Measurements from ENCODE around the gene SEPTIN8.

The SEPTIN8 gene

DNA sequence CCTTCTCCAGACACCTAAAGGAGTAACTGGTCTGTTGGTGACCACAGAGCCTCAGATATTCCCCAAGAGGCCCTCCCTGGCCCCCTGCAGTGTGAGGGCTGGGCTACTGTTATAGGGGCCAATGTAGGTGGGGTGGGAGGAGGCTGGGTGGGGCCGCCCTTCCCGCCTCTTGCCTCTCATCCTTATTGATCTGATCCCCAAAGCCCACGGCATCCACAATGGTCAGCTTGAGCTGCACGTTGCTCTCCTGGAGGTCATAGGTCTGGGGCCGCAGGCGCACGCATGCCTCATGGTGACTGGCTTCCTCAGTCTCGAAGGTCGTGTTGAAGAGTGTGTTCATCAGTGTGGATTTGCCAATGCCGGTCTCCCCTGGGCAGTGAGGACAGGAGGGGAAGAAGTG is 13.0 kb downstream of the SEPTIN8 start:
- no peak for DNase-seq

DNA sequence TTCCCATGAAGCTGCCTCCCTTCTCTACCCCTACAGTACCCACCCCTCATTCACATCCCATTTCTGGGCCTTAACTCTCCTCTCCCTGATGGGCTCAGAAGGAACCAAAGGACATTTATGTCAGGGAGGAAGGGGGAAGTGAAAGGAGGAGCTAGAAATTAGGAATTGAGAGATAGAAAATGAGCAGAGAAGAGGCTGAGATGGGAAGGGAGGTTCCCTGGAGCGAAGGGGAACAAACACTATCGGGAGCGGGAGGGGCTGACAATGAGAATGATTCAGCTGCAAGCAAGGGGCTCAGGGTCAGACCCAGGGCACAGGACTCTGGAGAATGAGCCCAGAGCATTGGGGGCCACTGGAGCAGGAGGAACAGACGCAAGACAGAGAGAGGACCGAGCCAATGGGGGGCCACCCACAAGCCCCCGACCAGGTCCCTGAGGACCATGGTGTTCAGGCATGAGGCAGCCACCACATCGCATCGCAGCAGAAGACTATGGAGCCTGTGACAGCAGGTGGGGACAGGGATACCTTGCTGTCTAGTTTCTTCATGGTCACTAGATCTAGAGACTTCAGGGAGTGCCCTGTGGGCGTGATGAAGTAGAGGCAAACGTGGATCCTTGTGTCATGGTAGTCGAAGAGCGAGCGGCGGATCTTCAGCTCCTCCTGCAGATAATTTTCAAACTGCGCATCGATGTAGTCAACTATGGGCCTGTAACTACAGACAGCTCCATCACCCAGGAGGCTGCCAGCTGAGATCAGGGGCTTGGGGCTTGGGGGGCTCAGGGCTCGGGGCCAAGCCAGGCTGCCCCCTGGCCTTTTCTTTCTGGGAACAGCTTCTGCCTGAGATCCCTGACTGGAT is 13.6 kb downstream of the SEPTIN8 start:
- no peak for DNase-seq

DNA sequence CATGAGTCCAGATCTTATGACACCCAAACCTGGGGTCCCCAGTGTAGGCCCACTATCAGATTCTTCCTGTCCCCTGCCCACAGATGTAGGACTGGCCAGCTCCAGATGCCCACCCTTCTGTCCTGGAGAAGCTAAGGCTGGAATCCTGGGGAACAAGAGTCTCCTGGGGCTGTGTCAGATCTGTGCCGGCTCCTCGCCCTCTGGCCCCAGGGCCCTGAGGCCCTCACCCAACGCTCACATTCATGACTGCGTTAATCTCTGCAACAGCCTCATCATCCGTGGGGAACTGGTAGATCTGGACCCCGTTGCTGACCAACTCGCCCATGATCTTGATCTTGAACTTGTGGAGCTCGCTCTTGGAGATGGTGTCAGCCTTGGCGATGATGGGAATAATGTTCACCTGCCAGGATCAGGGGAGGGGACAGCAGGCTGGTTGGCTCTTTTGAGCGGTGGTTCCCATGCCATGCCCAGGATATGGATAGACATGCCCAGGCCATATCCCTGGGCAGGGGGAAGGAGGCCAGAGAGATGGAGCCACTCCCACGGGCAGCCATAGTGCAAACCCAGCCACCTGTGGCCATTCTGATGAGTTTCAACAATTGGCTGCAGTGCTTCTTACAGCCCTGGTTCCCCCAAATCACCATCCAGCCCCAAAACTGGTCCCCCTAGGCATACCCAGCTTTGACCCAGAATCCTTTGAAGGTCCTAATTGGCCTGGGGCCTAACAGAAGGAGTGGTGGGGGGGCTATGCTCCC is 14.6 kb downstream of the SEPTIN8 start:
- DNase-seq, result no peak

DNA sequence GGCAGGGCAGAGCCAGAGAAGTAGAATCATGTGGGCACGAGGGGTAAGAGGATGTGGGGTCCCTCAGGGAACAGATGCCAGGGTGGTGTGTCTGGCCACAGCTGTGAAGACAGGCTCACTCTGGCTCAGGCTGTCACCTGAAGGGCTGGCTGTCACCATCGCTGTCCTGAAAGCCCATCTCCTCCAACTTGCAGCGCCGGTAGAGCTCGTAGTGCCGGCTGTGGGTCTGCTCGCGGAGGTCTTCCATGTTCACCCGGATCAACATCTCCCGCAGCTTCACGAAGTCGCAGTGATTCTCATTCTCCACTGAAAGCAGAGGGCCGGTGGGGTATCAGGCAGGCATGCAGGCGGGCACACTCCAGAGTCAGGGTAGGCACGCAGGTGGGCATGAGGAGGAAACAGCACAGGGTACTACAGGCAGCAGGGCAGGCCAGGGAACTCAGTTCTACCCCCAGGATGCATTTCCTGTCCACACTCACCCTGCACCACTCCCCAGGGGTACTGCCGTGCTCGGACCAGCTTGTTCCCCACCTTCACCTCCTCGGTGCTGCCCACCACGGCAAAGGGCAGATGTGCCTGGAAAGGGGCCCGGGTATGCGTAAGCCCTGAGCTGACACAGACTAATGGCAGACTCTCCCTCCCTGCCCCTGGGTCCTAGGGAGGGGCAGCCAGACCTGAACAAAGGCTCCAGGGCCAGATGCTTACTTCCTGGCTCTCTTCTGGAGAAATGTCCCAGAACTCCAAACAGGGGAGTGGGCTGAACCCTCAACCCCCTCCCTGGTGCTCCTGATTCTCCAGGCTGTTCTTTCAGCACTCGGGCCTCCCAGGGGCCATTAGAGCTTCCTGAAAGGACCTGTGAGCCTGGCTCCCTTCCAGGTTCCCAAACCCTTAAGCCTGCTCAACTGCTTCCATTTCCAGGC is 15.5 kb downstream of the SEPTIN8 start:
- DNase-seq, result peak; percentile 61

DNA sequence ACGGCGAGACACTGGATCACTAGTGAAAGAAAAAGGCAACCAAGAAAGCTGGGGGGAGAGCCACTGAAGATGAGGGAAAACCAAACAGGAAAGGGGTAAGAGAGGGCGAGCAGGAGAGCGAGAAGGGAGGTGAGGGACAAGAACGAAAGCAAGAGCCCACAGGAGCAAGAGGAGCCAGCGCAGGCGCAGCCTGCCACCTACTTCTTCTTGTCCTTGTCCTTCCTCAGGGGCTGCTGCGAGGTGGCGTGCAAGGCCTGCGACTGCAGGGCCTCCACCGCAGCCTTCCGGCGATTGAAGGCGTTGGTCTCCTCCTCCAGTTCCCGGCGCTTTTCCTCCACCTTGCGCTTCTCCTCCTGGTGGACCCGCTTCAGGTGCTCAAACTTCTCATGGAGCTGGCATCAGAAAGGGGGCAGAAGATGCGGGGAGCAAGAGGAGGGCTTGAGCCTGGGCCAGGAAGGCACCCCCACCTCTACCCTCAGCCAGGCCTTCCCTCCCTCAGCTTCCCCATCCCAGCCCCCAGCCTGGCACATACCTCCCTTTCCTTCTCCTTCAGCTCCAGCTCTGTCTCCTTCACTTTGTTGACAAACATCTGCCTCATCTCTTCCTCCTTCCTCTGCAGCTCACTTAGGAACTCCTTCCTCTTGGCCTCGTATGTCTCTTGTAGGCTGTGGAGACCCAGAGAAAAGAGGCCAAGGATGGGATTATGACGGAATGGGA is 16.3 kb downstream of the SEPTIN8 start:
- peak; percentile 2 for DNase-seq

DNA sequence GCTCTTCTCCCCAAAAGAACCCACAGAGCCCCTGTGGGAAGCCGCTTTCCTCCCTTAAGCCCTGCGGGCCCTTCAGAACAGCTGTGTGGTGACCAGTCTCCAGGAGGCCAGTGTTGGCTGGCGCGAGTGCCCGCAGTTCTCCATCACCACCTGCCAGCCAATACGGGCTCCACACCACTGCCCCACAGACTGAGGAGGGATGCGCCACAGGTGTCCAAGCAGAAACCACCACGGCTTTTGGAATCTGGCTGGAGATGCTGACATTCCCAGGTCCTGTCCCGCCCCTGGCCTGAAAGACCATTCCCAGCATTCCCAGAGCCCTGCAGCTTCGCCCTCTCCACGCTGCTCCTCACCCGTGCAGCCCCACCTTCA is 17.0 kb downstream of the SEPTIN8 start:
- DNase-seq, result peak; percentile 52

DNA sequence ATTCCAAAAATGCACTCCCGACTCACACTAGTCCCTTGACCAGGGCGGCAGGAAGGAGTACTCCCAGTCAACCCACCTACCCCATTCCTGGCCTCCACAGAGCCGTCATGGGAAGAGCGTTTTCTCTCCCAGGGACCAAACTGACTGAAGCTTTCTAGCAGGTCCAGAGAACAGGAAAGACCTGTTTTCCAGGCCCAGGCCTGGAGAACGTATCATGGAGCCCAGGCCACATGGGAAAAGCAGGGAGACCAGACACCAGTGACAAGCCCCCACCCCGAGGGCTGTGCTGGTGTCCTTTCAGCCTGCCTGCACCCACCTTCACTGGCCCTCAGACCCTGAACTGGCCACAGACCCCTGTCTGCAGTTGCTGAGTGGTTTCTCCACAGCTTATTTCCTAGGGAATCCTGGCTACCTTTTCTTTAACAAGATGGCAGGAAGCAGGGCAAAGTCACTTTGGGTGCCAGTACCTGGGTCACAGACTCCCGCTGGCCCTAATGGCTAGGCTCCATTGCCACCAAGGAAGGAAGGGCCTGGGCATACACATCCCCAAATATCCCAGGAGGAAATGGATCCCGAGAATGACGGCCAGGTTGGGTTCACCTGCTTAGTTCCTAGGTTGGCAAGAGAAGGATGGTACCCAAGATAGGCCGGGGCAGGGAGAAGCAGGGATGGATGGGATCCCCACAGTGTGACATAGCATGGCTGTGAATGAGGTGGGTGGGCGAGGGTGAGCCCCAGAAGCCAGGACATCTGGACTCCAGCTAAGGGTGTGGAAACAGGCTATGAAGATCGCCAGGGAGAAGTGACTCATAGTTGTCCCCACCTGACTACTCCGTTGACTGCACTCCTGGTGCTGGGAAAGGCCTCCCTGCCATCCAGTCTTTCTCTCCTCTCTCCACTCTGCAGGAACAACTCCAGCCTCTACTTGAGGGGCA is 17.7 kb downstream of the SEPTIN8 start:
- DNase-seq, result peak; percentile 58

DNA sequence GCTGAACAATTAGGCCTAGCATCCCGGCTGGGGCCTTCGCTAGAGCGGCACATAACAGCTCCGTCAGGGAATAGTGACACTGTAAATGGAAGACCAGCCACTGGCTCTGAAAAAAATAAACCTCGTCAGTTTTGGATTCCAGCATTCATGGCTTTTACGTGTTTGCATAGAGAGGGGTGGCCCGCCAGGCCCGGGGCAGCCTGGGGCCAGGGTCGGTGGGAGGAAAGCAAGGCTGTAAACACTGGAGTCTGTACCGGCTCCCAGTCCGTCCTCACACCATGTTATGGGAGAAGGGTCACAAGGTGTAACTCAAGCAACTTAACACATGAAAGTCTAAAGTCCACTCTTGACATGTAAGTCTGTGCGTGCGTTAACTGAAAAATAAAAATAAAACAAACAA is 18.6 kb downstream of the SEPTIN8 start:
- DNase-seq, result no peak

DNA sequence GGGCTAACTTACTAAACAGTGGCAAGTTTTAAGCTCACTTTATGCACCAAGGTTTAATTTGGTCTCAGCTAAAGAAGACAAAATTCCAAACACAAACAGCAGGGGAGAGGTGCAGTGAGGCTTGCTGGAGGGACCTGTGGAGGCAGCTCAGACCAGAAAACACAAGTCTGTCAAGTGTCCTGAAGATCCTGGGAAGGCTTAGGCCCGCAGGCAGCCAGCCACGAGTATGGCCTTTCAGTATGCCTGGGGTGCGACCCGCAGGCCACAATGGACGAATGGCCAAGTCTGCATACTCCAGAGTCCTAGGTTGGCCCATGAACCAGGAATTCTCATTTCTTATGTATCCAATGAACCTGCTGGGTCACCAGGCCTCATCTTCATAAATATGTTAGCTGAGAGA is 20.5 kb downstream of the SEPTIN8 start:
- DNase-seq, result no peak

DNA sequence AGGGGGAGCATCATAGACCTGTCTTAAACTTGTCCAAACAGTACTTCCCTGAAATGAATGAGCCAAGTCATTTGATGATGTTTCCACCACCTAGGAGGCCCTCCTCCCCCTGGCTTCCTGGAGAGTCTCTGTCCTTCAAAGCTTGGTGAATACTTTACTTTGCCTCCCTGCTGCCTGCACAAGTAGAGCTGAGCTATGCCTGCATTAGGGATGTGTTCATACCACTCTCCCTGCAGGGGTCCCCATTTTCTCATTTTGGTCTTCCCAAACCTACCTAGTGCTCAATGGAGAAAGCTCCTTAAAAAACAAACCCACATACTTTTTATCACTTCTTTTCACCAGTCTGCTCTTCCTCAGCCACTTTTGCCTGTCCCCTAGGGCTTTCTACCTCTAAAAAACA is 22.1 kb downstream of the SEPTIN8 start:
- no peak for DNase-seq

DNA sequence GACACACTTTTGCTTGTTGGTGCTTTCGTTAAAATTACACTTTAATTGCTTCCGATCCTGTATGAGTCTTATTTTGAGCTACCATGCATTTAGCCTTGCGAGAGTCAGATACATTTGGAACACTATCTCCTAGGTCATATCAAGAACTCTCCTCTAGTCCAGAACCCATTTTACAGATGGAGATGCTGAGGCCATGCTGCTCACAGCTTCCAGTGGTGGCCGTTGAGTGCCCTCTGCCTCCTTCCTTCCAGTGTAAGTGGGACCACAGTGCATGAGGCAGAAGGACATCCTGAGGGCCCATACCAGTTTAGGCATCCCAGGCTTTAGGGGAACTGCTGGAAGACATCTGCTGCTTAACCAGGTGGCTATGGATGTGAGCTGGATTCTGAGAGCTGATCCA is 22.9 kb downstream of the SEPTIN8 start:
- no peak for DNase-seq

DNA sequence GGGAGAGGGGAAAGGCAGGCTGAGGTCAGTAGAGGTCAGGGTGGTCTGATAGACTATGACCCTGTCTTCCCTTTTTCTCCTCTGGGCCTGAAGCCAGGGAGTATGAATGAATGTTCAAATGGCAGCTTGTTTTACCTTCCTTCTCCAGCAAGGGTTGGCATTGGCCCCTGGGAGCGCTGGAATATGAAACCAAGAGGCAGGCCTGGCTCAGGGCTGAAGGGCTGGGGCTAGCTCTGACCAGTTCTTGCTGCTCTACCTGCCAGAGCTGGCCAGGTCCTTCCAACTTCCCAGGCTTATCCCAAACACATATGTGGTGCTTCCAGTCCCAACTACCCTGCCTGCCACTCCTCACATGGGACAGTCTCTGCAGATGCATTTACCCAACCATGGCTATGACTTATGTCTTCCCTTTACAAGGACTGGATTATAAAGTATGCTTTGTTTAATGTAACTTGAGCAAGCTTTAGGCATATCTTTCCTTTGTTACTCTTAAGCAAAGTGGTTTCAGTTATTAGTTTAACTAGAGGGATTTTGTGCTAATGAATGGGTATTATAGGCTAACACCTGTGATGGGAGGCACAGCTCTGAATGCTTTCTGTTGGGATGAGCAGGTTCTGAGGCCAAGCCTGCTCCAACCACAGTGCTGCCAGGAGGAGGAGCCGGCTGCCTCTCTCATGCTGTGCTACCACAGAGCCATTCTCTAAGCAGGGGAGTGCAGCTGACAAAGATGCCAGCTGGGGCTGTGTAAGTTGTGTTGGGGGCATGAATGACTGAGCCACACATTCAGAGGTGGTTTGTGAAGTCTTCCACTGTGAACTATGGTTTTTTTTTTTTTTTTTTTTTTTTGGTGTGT is 23.7 kb downstream of the SEPTIN8 start:
- peak; percentile 60 for DNase-seq

DNA sequence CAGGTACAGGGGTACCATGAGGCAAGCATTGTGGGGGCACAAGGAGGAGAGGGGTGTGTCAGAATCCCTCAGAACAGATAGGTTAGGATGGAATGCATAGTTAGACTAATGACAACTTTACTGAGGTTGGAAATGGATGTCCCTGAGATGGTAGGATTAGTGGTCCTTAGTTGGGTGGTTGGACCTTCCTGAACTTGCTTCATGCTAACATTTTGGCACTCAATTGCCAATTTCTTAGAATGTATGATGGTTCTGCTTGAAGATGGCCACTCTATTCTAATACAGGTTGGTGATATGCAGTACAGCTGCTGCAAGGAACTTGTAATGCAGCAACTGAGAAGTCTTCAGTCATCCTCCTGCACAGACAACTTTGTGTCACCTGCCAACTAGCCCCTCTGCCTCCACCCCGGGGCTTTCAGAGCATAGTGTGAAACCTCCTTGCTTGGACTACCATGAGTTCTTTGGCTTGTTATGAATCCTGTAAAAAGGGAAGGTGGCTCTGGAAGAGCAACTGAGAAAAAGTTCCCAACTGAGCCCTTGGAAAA is 24.4 kb downstream of the SEPTIN8 start:
- DNase-seq, result peak; percentile 57

DNA sequence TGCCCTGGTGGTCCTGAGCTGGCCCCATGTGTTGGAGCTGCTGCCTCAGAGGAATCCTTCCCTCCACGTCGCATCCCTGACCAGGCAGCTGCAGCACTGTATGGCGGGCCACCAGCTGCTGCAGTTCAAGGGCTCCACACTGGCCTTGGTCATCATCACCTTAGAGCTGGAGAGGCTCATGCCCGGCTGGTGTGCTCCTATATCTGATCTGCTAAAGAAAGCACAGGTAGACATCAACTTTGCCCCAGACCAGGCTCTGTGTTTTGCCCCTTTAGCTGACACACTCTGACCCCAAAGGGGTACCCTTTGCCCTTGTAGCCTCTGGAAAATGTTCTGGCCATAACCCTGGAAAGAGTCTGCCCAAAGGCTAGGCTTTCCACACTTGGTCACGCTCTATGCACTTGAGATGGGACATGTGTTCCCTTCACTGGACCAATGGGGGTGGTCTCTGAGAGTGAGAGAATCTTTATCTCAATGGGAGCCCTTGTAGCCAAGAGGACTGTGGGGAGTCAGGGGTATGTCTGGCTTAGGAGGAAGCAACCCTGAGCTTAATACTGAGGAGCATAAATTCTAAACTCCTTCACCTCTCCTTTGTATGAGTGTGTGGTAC is 25.0 kb downstream of the SEPTIN8 start:
- peak; percentile 48 for DNase-seq

DNA sequence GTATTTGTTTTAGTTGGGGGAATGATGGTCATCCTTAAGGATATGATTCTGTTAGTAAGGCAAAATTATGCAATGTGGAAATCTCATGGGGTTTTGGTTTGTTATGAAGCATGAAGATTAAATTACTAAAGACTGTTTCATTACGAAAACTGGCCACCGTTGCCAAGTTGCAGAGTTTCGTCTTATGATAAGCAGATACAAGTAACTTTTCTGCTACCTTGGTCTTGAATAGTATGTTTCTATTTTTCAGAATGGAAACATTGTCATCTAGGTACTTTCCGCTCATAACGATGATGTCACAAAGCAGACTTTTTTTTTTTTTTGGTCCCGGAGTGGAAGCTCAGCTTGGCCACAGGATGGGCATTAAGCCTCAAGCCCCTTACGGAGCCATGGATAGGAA is 25.6 kb downstream of the SEPTIN8 start:
- DNase-seq, result peak; percentile 75

DNA sequence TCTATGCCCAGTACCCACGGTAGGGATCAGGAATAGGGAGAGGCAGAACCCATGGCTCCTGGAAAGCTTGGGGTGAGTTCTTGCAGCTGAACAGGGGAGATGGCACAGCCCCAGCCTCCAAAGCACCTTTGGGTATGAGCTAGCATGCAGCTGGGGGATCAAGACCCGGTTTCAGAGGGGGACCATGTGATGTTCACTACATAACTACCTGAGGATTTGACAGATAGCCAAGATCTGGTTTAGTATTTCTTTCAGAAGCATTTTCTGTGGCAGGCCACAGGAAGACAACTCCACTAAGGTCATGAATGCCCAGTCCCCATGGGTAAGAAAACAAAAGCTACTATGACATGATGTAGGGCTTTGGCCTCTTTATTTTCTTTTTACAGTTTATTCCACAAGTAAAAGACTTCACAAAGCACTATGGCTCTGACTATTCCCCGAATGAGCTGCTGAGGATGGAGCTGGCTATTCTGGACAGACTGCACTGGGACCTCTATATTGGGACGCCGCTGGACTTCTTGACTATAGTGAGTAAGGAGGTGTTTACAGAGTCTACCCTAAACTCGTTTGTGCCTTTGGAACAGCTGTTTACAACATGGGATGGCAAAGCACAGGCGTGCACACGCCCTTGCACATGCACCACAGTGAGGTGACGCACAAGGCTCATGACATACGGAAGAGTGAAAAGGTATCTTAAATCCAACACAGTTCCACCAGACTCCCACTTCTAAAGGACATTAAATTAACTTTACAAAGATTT is 26.4 kb downstream of the SEPTIN8 start:
- peak; percentile 38 for DNase-seq

DNA sequence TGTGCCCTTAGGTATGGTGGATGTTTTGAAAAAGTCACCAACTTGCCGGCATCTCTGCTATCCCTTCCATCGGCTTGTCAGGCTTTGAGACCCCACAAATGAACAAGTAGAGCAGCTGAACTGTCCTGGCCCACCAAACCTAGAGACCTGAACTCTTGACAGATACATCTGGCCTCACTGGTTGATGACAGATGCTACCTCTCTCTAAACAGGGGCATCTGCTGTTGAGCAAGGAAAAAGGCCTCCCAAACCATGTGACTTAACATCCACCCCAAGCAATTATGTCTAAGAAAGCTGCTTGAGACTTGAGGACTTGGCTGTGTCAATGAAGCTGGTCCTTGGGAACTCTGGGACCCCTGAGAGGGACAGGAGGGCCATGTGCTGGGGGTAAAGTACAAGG is 27.5 kb downstream of the SEPTIN8 start:
- peak; percentile 52 for DNase-seq

DNA sequence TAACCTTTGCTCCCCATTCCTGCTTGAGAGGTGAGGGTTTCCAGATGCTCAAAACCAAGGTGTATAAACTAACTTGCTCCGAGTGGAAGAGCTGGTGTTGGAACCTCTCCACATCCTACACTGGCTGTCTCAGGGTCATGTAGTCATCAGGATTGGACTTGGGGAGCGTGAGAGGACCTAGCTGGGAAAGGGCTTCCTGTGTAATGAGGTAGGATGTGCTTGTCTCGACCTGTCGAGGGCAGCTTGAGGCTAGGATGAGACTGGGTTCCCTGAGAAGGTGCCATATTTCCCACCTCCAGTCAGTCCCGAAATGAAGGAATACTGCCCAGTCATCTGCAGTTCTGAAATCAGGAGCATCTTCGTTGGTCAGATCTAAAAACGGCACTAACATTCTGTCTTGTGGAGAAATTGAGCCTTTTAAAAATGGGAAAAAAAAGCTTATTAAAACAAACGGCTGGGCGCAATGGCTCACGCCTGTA is 28.5 kb downstream of the SEPTIN8 start:
- DNase-seq, result no peak

Data from activated effector memory CD4-positive, alpha-beta T cell treated with anti-CD3 and anti-CD28 coated beads, Interleukin-2, amount 50 U/mL, for 16 hours (primary cell).